Right lobe of liver (tissue), 6 donors: ENCODE results near the gene DCXR. TPM values are rescaled to one million over a fixed set of nuclear protein-coding genes. Genes with fewer than 3 reads are reported as not detected.

ENCODE experiments used
- ATAC-seq, 4 donors: fragments of 200-7000 bp; cut with Tn5 transposase; one replicate each; pipeline ENCODE4 v1.9.1; 2020; ENCODE audit warnings: mild to moderate bottlenecking in 4 of 4, moderate library complexity in 4 of 4
- DNase-seq, 3 donors: peaks; one replicate each; pipeline ENCODE4 v3.0.0-alpha.2; 2020
- H3K27ac ChIP-seq, 3 donors: fragments of 200-600 bp; one replicate each; pipeline ENCODE4 v1.8.0; 2022
- H3K27me3 ChIP-seq, 2 donors: fragments of 200-600 bp; one replicate each; pipeline ENCODE4 v1.8.0; 2022
- H3K36me3 ChIP-seq, 4 donors: fragments of 200-600 bp; sonication (generic) in 1 of 4; one replicate each; pipeline versions ENCODE4 v1.5.1 to v1.8.0; 2017 to 2022; ENCODE audit warnings: control low read depth in 1 of 4
- H3K4me1 ChIP-seq, 4 donors: fragments of 200-600 bp; sonication (generic) in 1 of 4; one replicate each; pipeline versions ENCODE4 v1.5.1 to v1.8.0; 2017 to 2022; ENCODE audit warnings: control low read depth in 1 of 4
- H3K4me3 ChIP-seq, 3 donors: fragments of 200-600 bp; one replicate each; pipeline ENCODE4 v1.8.0; 2022
- H3K9me3 ChIP-seq, 4 donors: fragments of 200-600 bp; sonication (generic) in 1 of 4; one replicate each; pipeline versions ENCODE4 v1.5.1 to v1.8.0; 2017 to 2022; ENCODE audit warnings: control low read depth in 1 of 4
- CTCF ChIP-seq, 4 donors: fragments of 200-600 bp in 3 of 4; fragments of 450-650 bp in 1 of 4; IDR thresholded peaks; one replicate each; pipeline versions ENCODE4 v1.5.1 to v1.8.0; 2016 to 2022; ENCODE audit warnings: antibody characterized with exemption in 4 of 4, mild to moderate bottlenecking in 2 of 4
- POLR2A ChIP-seq: fragments of 450-650 bp; IDR thresholded peaks from one replicate; pipeline ENCODE4 v1.6.1; 2017; ENCODE audit warnings: antibody characterized with exemption, mild to moderate bottlenecking
- WGBS: methylation state at CpG from one replicate; pipeline ENCODE4 v1.1.6; 2018; ENCODE audit warnings: low coverage, low lambda C conversion rate; ENCODE audit not compliant: insufficient coverage; ENCODE audit errors: missing lambda C conversion rate; 5-methylcytosine and 5-hydroxymethylcytosine counted together
- intact Hi-C, 2 donors: fragments of 100-400 bp; cut with DNase I; formaldehyde crosslinking; loops; one replicate each; pipeline versions ENCODE4 v1.11.2 to v1.14.1; 2022
- total RNA-seq, 6 experiments: library from RNA; depleted of rRNA in 2 of 6; stranded (reverse); fragments of >200 nt in 2 of 6; fragmentation: NEBNext Ultra II Directional in 3 of 6; extraction: Animal tissue kit (Norgen Biotek cat#: 25700) in 3 of 6; gene quantifications; one replicate each; pipeline versions ENCODE4 v1.1.0 to v1.2.4, GENCODE V29; 2016 to 2023
- donor health status: DM: no; HTN: yes; CAD: no.
- donor health status: DM: no; HTN: no; CAD: no.
- donor health status: DM: no; HTN: no; CAD: no.
- donor health status: DM: no; HTN: yes; CAD: no.
- donor health status: DM: no; HTN: yes; CAD: no.

The DCXR gene
- total RNA-seq, 6 experiments from 2014 or later: 389 to 1,607 (median 735) TPM

- no peak for TF ChIP-seq POLR2A
- no peak for TF ChIP-seq CTCF (IDR thresholded peaks at IDR 0.05)
- ATAC-seq: peak in 1 of 4 donors; percentile 12
- WGBS: 64% methylated on average over 20 of the region's 53 CpGs
- no peaks in the 10 kb centered on the region for H3K36me3 ChIP-seq
- H3K27me3 ChIP-seq: no peaks in the 10 kb centered on the region
- peaks cover 0 to 24% (median 9%) of the 10 kb centered on the region in 4 donors for H3K4me1 ChIP-seq
- H3K27ac ChIP-seq: no peak overlapping the region
- H3K9me3 ChIP-seq: no peaks in the 10 kb centered on the region
- no peak overlapping the region for H3K4me3 ChIP-seq
- intact Hi-C loops: no loop called here
- DNase-seq: no peak
Measured at GRCh38 chr17:82003411-82004381, 33.8 kb downstream of the DCXR start.

GRCh38 chr17:82001571-82002056 lies 35.9 kb downstream of the DCXR start:
- Histone ChIP-seq H3K27me3 (no peaks in the 10 kb centered on the region), H3K4me1 (peaks cover 0 to 24% (median 9%) of the 10 kb centered on the region in 4 donors), H3K9me3 (no peaks in the 10 kb centered on the region), H3K4me3 (no peak overlapping the region), H3K36me3 (no peaks in the 10 kb centered on the region), H3K27ac (no peak overlapping the region)
- no peak for TF ChIP-seq POLR2A
- no peak for TF ChIP-seq CTCF (IDR thresholded peaks at IDR 0.05)
- 75% methylated on average over 7 of the region's 17 CpGs for WGBS
- no peak for DNase-seq
- ATAC-seq: no peak
- intact Hi-C loops: no loop called here

GRCh38 chr17:82000803-82001570 lies 36.5 kb downstream of the DCXR start:
- TF ChIP-seq CTCF (IDR thresholded peaks at IDR 0.05) (no peak), POLR2A (no peak)
- no CpG with 5 or more reads among the region's 32 CpGs for WGBS
- peak in 2 of 3 donors; percentile 68 to 78 for DNase-seq
- no peaks in the 10 kb centered on the region for H3K9me3 ChIP-seq
- H3K4me3 ChIP-seq: no peak overlapping the region
- no peaks in the 10 kb centered on the region for H3K27me3 ChIP-seq
- intact Hi-C loops: no loop called here
- peak; percentile 16 to 75 (median 70) for ATAC-seq
- peak overlapping the region in 1 of 3 donors; percentile 24 for H3K27ac ChIP-seq
- H3K4me1 ChIP-seq: peaks cover 0 to 24% (median 9%) of the 10 kb centered on the region in 4 donors
- H3K36me3 ChIP-seq: no peaks in the 10 kb centered on the region

- WGBS: 43% methylated on average over 18 of the region's 36 CpGs
- no peak overlapping the region for H3K4me3 ChIP-seq
- H3K27me3 ChIP-seq: no peaks in the 10 kb centered on the region
- intact Hi-C loops: no loop called here
- peak in 3 of 4 donors; percentile 2 to 38 (median 34) for ATAC-seq
- H3K4me1 ChIP-seq: peaks cover 0 to 24% (median 9%) of the 10 kb centered on the region in 4 donors
- H3K9me3 ChIP-seq: no peaks in the 10 kb centered on the region
- TF ChIP-seq CTCF (IDR thresholded peaks at IDR 0.05) (no peak), POLR2A (no peak)
- no peak for DNase-seq
- H3K36me3 ChIP-seq: no peaks in the 10 kb centered on the region
- peak overlapping the region in 1 of 3 donors; percentile 24 for H3K27ac ChIP-seq
Measured at GRCh38 chr17:81999976-82000802, 37.3 kb downstream of the DCXR start.
